DOHH2 (cell line): Measurements from ENCODE around the gene AKAP14.

Experiments used
- H3F3A ChIP-seq: fragments of 200-600 bp; sonication (generic), shearing (Covaris generic); 2 replicates; pipeline ENCODE4 v1.6.0; 2016; ENCODE audit warnings: antibody characterized with exemption, mild to moderate bottlenecking; ENCODE audit not compliant: control insufficient read depth, insufficient read depth
- H3K27ac ChIP-seq: fragments of 200-600 bp; sonication (generic); 2 replicates; pipeline ENCODE4 v1.5.1; 2014; ENCODE audit warnings: low read depth, mild to moderate bottlenecking, low read length, moderate library complexity
- H3K27me3 ChIP-seq: fragments of 200-600 bp; sonication (generic); 2 replicates; pipeline ENCODE4 v1.6.1; 2014; ENCODE audit warnings: mild to moderate bottlenecking, low read length, mixed read lengths; ENCODE audit not compliant: control insufficient read depth
- H3K36me3 ChIP-seq: fragments of 200-600 bp; sonication (generic); 2 replicates; pipeline ENCODE4 v1.6.1; 2014; ENCODE audit warnings: mild to moderate bottlenecking, low read length, moderate library complexity, mixed read lengths; ENCODE audit not compliant: control insufficient read depth
- H3K4me1 ChIP-seq: fragments of 200-600 bp; sonication (generic); 2 replicates; pipeline ENCODE4 v1.6.1; 2014; ENCODE audit warnings: mild to moderate bottlenecking, low read length, mixed read lengths; ENCODE audit not compliant: control insufficient read depth
- H3K4me2 ChIP-seq: fragments of 200-600 bp; sonication (generic); 2 replicates; pipeline ENCODE4 v1.6.0; 2014; ENCODE audit warnings: mild to moderate bottlenecking, low read length, moderate library complexity
- H3K4me3 ChIP-seq: fragments of 200-600 bp; sonication (generic); 2 replicates; pipeline ENCODE4 v1.5.1; 2014; ENCODE audit warnings: mild to moderate bottlenecking, low read length, mixed read lengths
- H3K79me2 ChIP-seq: fragments of 200-600 bp; sonication (generic); 2 replicates; pipeline ENCODE4 v1.6.1; 2014; ENCODE audit warnings: mild to moderate bottlenecking, low read length, mixed read lengths; ENCODE audit not compliant: control insufficient read depth
- H3K9me2 ChIP-seq: fragments of 200-600 bp; sonication (generic); replicated peaks from 2 replicates; pipeline ENCODE4 v1.6.1; 2014; ENCODE audit warnings: mild to moderate bottlenecking, low read length, mixed read lengths; ENCODE audit not compliant: control insufficient read depth
- H3K9me3 ChIP-seq: fragments of 200-600 bp; sonication (generic); 2 replicates; pipeline ENCODE4 v1.6.1; 2014; ENCODE audit warnings: antibody characterized with exemption, low read length, mixed read lengths; ENCODE audit not compliant: control insufficient read depth, insufficient read depth
- H4K20me1 ChIP-seq: fragments of 200-600 bp; sonication (generic); 2 replicates; pipeline ENCODE4 v1.6.0; 2014; ENCODE audit warnings: low read depth, mild to moderate bottlenecking, antibody characterized with exemption, low read length, moderate library complexity; ENCODE audit not compliant: control insufficient read depth, insufficient read depth
- EZH2phosphoT487 ChIP-seq: fragments of 200-600 bp; sonication (generic); IDR thresholded peaks from 2 replicates; pipeline ENCODE4 v1.6.1; 2017; ENCODE audit warnings: borderline replicate concordance, mild to moderate bottlenecking, antibody characterized with exemption, low read length, moderate library complexity, mixed read lengths
- TF ChIP-seq, protein P1 (sequence below): fragments of 200-600 bp; sonication (generic); IDR thresholded peaks from one replicate; pipeline ENCODE4 v1.5.1; 2014; ENCODE audit warnings: antibody characterized with exemption, mild to moderate bottlenecking, low read depth, low read length; ENCODE audit not compliant: poor library complexity, severe bottlenecking

The AKAP14 gene

DNA sequence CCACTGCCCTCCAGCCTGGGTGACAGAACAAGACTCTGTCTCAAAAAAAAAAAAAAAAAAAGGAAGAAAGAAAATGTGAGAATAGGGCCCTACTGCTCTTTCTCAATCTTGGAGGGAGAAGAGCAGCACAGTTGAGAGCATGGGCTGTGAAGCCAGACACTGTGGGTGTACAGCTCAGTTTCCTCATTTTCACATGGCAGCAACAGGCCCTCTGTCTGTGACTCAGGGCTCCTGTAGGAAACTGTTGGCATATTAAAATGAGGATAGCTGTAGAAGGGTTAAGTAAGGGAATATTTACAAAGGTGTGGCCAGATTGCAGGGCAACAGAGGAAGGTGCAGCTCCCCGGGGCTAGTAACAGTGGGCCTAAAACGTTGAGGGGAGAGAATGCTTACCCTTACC is 3.4 kb downstream of the AKAP14 start:
- Histone ChIP-seq H3K9me3 (no peaks in the 10 kb centered on the region), H3K27me3 (no peaks in the 10 kb centered on the region), H3K36me3 (no peaks in the 10 kb centered on the region), H3K4me2 (no peak overlapping the region), H4K20me1 (no peaks in the 10 kb centered on the region), H3K4me1 (no peaks in the 10 kb centered on the region), H3K9me2 (no peaks in the 10 kb centered on the region), H3F3A (no peaks in the 10 kb centered on the region), H3K27ac (no peak overlapping the region), H3K79me2 (no peaks in the 10 kb centered on the region), H3K4me3 (no peak overlapping the region)
- TF ChIP-seq, protein P1, sequence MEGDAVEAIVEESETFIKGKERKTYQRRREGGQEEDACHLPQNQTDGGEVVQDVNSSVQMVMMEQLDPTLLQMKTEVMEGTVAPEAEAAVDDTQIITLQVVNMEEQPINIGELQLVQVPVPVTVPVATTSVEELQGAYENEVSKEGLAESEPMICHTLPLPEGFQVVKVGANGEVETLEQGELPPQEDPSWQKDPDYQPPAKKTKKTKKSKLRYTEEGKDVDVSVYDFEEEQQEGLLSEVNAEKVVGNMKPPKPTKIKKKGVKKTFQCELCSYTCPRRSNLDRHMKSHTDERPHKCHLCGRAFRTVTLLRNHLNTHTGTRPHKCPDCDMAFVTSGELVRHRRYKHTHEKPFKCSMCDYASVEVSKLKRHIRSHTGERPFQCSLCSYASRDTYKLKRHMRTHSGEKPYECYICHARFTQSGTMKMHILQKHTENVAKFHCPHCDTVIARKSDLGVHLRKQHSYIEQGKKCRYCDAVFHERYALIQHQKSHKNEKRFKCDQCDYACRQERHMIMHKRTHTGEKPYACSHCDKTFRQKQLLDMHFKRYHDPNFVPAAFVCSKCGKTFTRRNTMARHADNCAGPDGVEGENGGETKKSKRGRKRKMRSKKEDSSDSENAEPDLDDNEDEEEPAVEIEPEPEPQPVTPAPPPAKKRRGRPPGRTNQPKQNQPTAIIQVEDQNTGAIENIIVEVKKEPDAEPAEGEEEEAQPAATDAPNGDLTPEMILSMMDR, result no peak
- no peak for TF ChIP-seq EZH2phosphoT487

DNA sequence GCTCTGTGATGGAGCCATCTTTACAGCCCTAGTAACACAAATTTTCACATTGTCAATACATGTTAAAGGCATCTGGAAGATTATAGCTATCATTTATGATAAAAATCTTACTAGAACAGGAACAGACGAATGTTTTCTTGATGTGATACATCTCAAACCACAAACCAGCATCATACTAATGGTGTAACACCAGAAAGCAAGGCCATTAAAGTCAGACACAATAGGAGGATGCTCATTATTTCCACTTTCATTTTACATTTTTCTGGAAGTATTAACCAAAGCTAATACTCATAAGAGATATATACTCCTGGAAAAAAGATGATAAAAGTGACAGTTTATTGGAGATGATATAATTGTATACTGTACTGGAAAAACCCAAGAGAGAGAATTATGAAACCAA is 5.3 kb downstream of the AKAP14 start:
- Histone ChIP-seq H3K9me2 (no peaks in the 10 kb centered on the region), H3K4me1 (no peaks in the 10 kb centered on the region), H3K4me3 (no peak overlapping the region), H4K20me1 (no peaks in the 10 kb centered on the region), H3F3A (no peaks in the 10 kb centered on the region), H3K9me3 (no peaks in the 10 kb centered on the region), H3K27ac (no peak overlapping the region), H3K27me3 (no peaks in the 10 kb centered on the region), H3K36me3 (no peaks in the 10 kb centered on the region), H3K79me2 (no peaks in the 10 kb centered on the region), H3K4me2 (no peak overlapping the region)
- TF ChIP-seq EZH2phosphoT487, result no peak
- TF ChIP-seq, protein P1, result no peak

DNA sequence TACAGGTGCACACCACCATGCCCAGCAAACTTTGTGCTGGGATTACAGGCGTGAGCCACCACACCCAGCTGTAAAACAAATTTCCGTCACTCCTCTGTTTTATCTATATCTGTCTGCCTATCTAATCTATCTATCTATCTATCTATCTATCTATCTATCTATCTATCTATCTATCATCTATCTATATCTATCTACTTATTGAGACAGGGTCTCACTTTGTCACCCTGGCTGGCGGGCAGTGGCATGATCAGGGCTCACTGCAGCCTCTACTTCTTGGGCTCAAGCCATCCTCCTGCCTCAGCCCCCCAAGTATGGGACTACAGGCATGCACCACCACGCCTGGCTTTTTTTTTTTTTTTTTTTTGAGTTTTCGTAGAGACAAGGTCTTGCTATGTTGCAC is 20.6 kb downstream of the AKAP14 start:
- no peak overlapping the region for H3K4me2 ChIP-seq
- H3K27ac ChIP-seq, result no peak overlapping the region
- H4K20me1 ChIP-seq, result no peaks in the 10 kb centered on the region
- H3K4me3 ChIP-seq, result no peak overlapping the region
- H3K36me3 ChIP-seq, result no peaks in the 10 kb centered on the region
- no peaks in the 10 kb centered on the region for H3K9me2 ChIP-seq
- no peaks in the 10 kb centered on the region for H3F3A ChIP-seq
- no peaks in the 10 kb centered on the region for H3K4me1 ChIP-seq
- TF ChIP-seq, protein P1, result no peak
- no peak for TF ChIP-seq EZH2phosphoT487
- no peaks in the 10 kb centered on the region for H3K9me3 ChIP-seq
- no peaks in the 10 kb centered on the region for H3K27me3 ChIP-seq
- no peaks in the 10 kb centered on the region for H3K79me2 ChIP-seq

DNA sequence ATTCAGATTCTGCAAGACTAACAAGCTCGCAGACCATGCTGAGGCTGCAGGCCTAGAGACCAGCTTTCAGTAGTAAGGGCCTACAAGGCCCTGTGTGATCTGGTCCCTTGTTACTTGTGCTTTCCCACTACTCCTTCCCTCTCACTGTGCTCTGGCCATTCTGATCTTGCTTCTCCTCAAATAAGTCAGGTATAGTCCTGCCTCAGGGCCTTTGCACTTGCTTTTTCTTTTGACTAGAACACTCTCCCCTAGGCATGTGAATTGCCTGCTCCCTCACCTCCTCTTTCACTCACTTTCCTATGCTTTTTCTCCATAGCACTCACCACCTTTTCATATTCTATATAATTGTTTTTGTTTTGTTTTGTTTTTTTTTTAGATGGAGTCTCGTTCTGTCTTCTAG is 22.2 kb downstream of the AKAP14 start:
- H3K79me2 ChIP-seq, result no peaks in the 10 kb centered on the region
- no peaks in the 10 kb centered on the region for H3K9me2 ChIP-seq
- no peaks in the 10 kb centered on the region for H4K20me1 ChIP-seq
- H3K36me3 ChIP-seq, result no peaks in the 10 kb centered on the region
- H3K4me3 ChIP-seq, result no peak overlapping the region
- no peaks in the 10 kb centered on the region for H3K27me3 ChIP-seq
- H3K4me1 ChIP-seq, result no peaks in the 10 kb centered on the region
- H3K27ac ChIP-seq, result no peak overlapping the region
- no peaks in the 10 kb centered on the region for H3F3A ChIP-seq
- H3K4me2 ChIP-seq, result no peak overlapping the region
- H3K9me3 ChIP-seq, result no peaks in the 10 kb centered on the region
- TF ChIP-seq EZH2phosphoT487, result no peak
- TF ChIP-seq, protein P1, result no peak
